ENCODE measurements around the gene PFDN1.

The PFDN1 gene

DNA sequence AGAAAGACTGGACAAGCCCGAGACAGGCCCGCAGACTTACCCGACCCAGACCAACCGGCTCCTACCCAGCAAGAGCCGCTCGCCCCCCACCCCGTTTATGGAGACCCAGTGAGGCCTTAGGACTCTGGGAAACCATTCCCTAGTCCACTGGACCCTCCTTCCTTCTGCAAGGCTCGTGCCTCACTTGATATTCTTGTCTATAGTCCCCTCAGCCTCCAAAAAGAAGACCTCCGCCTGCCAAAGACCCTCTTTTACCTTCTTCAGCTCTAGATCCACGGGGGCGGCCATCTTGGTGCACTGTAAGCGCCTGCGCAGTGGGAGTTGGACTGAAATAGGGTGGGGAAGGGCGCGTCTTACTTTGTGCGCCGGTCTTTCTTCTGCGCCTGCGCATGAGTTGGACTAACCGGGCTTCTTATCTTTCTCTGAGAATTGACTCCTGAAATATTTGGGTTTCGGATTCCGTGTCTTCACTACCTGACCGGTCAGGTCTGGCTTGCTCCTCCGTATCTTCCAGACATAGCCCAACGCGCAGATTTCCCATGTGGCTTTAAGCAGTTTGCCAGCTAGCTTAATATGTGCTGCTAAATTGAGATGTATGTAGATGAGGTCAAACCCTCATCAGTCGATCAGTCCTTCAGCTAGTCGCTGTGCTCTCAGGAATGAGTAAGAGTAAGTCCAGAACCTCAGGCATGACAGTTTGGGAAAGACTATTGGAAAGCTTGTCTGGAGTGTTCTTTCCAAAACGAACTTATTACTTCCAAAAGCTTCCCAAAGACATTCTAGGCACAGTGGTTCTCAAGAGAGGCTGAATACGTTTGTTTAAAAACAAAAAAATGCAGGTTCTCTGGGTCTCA, at the start of gene PFDN1:
PFDN1 (minus strand) TSS at position 316 of the 854 bp plus-strand sequence; CDS start at position 288, 28 bp downstream.
- H3K4me3 ChIP-seq (ENCODE audit: low read length), result peak within 1 kb of the TSS; percentile 68
- no peak for TF ChIP-seq CTCF (IDR thresholded peaks at IDR 0.05; ENCODE audit: insufficient read depth, low read depth, low read length, missing control alignments)

DNA sequence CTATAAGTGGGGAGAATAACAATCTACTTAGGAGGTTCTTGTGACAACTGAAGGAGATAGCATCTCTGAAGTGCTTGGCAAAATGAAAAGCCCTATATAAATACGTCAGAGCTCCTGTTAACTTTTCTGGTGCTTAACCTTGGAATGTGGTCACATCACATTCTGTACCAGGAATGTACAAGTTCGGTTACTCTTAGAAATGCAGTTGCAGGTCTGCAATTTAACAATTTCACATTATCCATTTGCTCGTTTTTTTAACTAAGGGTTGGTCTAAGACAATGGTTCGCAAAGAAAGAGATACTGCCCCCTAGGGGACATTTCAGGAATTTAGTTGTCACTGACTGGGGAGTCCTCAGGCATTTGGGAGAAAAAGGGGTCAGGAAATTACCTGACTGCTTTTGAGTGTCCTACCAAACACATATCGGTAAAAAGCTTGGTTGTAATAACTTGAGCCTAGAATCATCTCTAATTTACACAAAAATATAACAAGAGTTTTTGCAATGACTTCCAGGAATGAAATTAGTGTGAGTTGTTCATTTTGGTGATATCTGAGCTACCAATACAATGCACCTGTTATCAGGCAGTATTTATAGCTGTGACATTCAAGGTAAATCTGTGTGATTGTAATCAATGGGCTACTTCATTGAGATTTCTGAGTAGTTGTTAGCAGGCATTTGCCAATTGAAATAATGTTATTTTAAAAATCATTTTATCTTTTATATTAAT, 48.9 kb upstream of the PFDN1 start:
- no peak overlapping the region for H3K4me3 ChIP-seq (ENCODE audit: low read length)
- peak; percentile 79 for DNase-seq (ENCODE audit: low read depth)

More for the DNA sequence above, at the start of gene PFDN1:
- peak; percentile 95 for DNase-seq (ENCODE audit: low read depth)

GRCh38 chr5:140349244-140349643, 46.3 kb upstream of the PFDN1 start:
- no peak for TF ChIP-seq CTCF (IDR thresholded peaks at IDR 0.05; ENCODE audit: insufficient read depth, low read depth, low read length, missing control alignments)
- no peak overlapping the region for H3K4me3 ChIP-seq (ENCODE audit: low read length)
- peak; percentile 86 for DNase-seq (ENCODE audit: low read depth)

More for the DNA sequence above, 48.9 kb upstream of the PFDN1 start:
- TF ChIP-seq CTCF (IDR thresholded peaks at IDR 0.05; ENCODE audit: insufficient read depth, low read depth, low read length, missing control alignments), result peak; percentile 87

DNA sequence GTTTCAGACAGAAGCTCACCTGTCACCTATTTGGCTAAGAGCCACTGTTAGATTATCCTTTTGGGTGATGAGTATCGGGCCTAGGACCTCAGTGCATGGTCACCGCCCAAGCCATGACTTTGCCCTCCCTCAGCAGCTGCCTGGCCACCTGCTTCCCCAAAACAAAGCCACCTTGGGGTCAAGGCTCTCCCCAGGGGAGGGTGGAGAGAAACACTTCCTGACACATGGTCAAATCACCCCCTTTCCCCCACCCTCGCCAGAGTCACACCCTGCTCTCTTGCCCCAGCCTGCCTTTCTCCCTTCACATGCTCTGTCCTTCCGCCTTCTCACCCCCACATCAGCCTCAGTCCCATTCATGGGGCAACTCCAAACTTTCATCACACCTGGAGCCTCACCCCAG, 45.2 kb upstream of the PFDN1 start:
- DNase-seq (ENCODE audit: low read depth), result peak; percentile 99
- H3K4me3 ChIP-seq (ENCODE audit: low read length), result no peak overlapping the region
- no peak for TF ChIP-seq CTCF (IDR thresholded peaks at IDR 0.05; ENCODE audit: insufficient read depth, low read depth, low read length, missing control alignments)

DNA sequence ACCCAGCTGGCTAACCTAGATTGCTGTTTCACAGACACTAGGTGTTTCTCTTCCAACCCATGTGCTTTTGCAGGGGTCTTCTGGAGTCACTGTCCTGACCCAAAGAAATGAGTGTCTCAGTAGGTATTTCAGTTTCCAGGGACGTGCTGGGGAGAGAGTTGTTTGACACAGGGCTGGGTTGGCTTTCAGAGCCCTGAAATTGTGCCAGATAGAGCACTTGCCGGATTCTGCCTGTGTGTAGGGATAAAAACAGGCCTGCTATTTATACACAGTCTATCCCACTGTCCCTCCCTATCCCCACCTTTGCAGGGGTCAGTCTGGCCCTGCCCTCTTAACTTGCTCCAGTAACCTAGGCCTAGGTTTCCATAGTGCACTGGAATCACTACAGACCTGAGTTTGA, 44.5 kb upstream of the PFDN1 start:
- H3K4me3 ChIP-seq (ENCODE audit: low read length), result no peak overlapping the region
- no peak for TF ChIP-seq CTCF (IDR thresholded peaks at IDR 0.05; ENCODE audit: insufficient read depth, low read depth, low read length, missing control alignments)
- no peak for DNase-seq (ENCODE audit: low read depth)

DNA sequence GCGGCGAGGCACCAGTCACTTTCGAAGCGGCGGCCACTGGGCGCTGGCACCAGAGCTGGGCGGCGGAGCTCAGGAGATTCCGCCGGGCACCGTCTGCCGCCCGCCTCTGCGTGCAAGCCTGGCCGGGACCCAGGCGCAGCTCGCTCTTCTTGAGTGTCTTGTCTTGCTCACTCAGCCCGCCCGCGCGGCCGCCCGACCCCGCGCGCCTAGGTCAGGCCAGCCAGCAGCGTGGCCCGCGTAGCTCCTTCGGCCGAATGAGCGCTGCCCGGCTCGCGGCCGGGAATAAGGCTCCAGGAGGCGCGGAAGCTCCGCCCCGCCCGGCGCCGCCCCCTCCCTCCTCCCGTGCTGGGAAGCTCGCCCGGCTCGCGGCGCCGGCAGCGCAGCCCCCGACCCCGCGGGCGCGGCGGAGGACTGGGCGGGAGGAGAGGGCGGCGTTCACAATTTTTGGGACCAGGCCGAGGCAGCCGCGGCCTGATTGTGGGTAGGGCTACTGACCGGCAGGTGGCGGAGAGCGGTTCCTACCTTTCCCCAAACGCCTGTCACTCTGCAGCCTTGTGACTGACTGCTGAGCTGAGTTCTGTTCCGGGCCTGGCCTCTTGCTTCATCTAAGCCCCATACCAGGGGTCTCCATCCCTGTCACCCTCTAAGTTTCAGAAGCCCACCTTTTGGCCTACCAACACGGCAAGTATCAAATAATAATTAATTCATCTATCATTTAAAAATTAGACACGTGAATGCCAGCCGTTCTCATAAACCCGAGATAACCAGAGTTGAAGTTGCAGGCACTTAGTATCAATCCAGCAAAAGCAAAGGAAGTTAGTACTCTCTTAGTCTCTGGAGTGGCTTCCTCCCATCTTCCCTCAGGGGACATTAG, 43.7 kb upstream of the PFDN1 start, which contains the start of gene HBEGF:
HBEGF (minus strand) TSS at position 256 of the 874 bp plus-strand sequence. CDS start 275 bp downstream, outside the sequence.
- H3K4me3 ChIP-seq (ENCODE audit: low read length), result peak within 1 kb of the TSS; percentile 56
- peak; percentile 81 for DNase-seq (ENCODE audit: low read depth)
- TF ChIP-seq CTCF (IDR thresholded peaks at IDR 0.05; ENCODE audit: insufficient read depth, low read depth, low read length, missing control alignments), result peak; percentile 44
